ENCODE measurements around the gene KXD1. TPM values are rescaled to one million over a fixed set of nuclear protein-coding genes. Genes with fewer than 3 reads are reported as not detected.

KXD1 gene
- total and polyA plus RNA-seq, 4 experiments from 2014 or later = 88.8 to 95.6 (median 94.8) TPM

GRCh38 chr19:18541258-18541991, 16.2 kb upstream of the KXD1 start:
- no peaks in the 10 kb centered on the region for H3K9me3 Mint-ChIP-seq
- no peaks in the 10 kb centered on the region for H3K27me3 ChIP-seq (ENCODE audit: insufficient read depth, low read length)
- no peaks in the 10 kb centered on the region for H3K9me3 ChIP-seq (ENCODE audit: control insufficient read depth in 1 of 2, low read length in 2 of 2)
- H3K27me3 Mint-ChIP-seq = no peaks in the 10 kb centered on the region
- peaks cover 25% of the 10 kb centered on the region for H3K4me1 ChIP-seq (ENCODE audit: insufficient read depth, low read length)
- H3K4me1 Mint-ChIP-seq = peaks cover 8 to 35% (median 23%) of the 10 kb centered on the region in 4 donors
- H3K4me3 Mint-ChIP-seq = peak overlapping the region; percentile 5 to 88 (median 48)
- no peak overlapping the region for H3K4me3 ChIP-seq (ENCODE audit: low read length in 2 of 2)
- H3K36me3 ChIP-seq (ENCODE audit: insufficient read depth, low read length) = peaks cover 34% of the 10 kb centered on the region
- H3K27ac ChIP-seq (ENCODE audit: low read depth, low read length) = no peak overlapping the region
- DNase-seq = no peak
- CTCF ChIA-PET (ENCODE audit: partially characterized antibody) = interaction anchor here (0.9 to 1.6 kb wide), 2 partner anchors 15 to 307 kb away, joined by 3 to 6 read pairs; no protein-coding TSS in a partner anchor
- H3K36me3 Mint-ChIP-seq = peaks cover 8 to 37% of the 10 kb centered on the region in 2 donors
- intact Hi-C loops (cut with micrococcal nuclease) = loop anchor here (5.0 kb wide), 1 partner anchor 96 kb away; the partner anchor contains the start of gene KLHL26
- H3K27ac Mint-ChIP-seq = peak overlapping the region; percentile 42 to 95 (median 92)
- POLR2A ChIA-PET (ENCODE audit: partially characterized antibody) = interaction anchor here (1.4 to 1.8 kb wide), 5 partner anchors 16 to 48 kb away, joined by 5 to 18 read pairs (median 6); partner anchors contain the start of genes KXD1, REX1BD and UBA52

DNA sequence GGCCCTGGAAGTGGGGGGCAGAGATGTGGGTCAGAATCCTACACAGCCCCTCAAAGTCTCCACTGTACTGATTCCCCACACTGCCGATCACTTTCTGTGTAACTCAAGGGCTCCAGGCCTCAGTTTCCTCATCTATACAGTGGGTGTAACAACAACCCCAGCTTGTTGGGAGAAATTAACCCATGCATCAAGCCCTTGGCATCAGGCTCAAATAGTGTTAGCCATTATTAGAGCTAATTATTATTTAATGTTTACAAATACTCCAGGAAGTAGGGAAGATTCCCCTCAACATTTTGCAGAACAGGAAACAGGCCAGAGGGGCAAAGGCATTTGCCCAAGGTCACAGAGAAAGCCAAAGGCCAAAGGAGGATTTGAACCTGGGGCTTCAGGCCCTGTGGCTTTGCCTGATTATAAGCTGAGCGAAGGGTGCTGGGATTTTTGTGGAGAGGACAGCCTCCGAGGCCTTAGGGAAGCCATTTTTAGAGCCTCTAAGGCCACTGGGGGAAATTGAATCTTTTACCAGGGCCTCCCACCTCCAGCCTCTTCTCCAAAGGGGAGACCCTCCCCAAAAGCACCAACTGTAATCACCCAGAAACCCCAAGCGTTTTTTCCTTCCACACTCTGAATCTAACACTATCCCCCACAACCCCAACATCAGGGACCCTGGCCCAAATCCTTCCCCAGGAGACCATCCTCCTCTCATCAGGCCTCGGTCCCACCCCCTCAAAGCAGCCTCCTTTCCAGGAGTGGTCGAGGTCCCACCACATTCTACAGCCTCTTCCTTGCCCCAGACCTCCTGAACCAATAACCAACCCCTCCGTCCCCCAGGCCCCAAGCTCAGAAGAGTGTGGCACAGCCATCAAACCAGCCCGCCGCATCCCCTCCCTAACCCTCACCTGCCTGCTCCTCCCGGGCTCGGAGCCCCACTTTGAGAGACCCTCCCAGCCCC, 15.4 kb upstream of the KXD1 start:
- no peaks in the 10 kb centered on the region for H3K27me3 Mint-ChIP-seq
- Histone ChIP-seq H3K27me3 (ENCODE audit: insufficient read depth, low read length) (no peaks in the 10 kb centered on the region), H3K9me3 (ENCODE audit: control insufficient read depth in 1 of 2, low read length in 2 of 2) (no peaks in the 10 kb centered on the region), H3K36me3 (ENCODE audit: insufficient read depth, low read length) (peaks cover 29% of the 10 kb centered on the region), H3K4me3 (ENCODE audit: low read length in 2 of 2) (peak overlapping the region; percentile 52 to 59), H3K4me1 (ENCODE audit: insufficient read depth, low read length) (peaks cover 25% of the 10 kb centered on the region), H3K27ac (ENCODE audit: low read depth, low read length) (peak overlapping the region; percentile 67)
- intact Hi-C loops (cut with micrococcal nuclease) = loop anchor here (5.0 kb wide), 1 partner anchor 95 kb away; the partner anchor contains the start of gene KLHL26
- peak overlapping the region; percentile 86 to 95 (median 93) for H3K27ac Mint-ChIP-seq
- H3K4me3 Mint-ChIP-seq = peak overlapping the region; percentile 86 to 92 (median 88)
- H3K36me3 Mint-ChIP-seq = peaks cover 3 to 28% of the 10 kb centered on the region in 2 donors
- CTCF ChIA-PET (ENCODE audit: partially characterized antibody) = interaction anchor here (0.9 to 1.6 kb wide), 3 partner anchors 16 to 306 kb away, joined by 3 to 6 read pairs (median 3); no protein-coding TSS in a partner anchor
- peaks cover 8 to 35% (median 21%) of the 10 kb centered on the region in 4 donors for H3K4me1 Mint-ChIP-seq
- no peak for DNase-seq
- no peaks in the 10 kb centered on the region for H3K9me3 Mint-ChIP-seq
- POLR2A ChIA-PET (ENCODE audit: partially characterized antibody) = interaction anchor here (0.8 to 1.8 kb wide), 8 partner anchors 14 to 47 kb away, joined by 3 to 18 read pairs (median 6); partner anchors contain the start of genes ELL, KXD1, REX1BD and UBA52

- Mint-ChIP-seq H3K27ac (peak within 1 kb of the TSS; percentile 97 to 99 (median 98)), H3K4me1 (peaks cover 8 to 35% (median 21%) of the 10 kb centered on the region in 4 donors), H3K27me3 (no peaks in the 10 kb centered on the region), H3K4me3 (peak within 1 kb of the TSS; percentile 91 to 100 (median 96)), H3K9me3 (no peaks in the 10 kb centered on the region), H3K36me3 (peaks cover 0 to 23% of the 10 kb centered on the region in 2 donors)
- peak within 1 kb of the TSS; percentile 52 to 59 for H3K4me3 ChIP-seq (ENCODE audit: low read length in 2 of 2)
- no peaks in the 10 kb centered on the region for H3K9me3 ChIP-seq (ENCODE audit: control insufficient read depth in 1 of 2, low read length in 2 of 2)
- no peaks in the 10 kb centered on the region for H3K27me3 ChIP-seq (ENCODE audit: insufficient read depth, low read length)
- H3K36me3 ChIP-seq (ENCODE audit: insufficient read depth, low read length) = peaks cover 20% of the 10 kb centered on the region
- intact Hi-C loops (cut with micrococcal nuclease) = loop anchor here (1.0 to 5.0 kb wide), 2 partner anchors 28 to 94 kb away; partner anchors contain the start of genes KLHL26 and UBA52
- POLR2A ChIA-PET (ENCODE audit: partially characterized antibody) = interaction anchor here (0.8 to 4.3 kb wide), 22 partner anchors 13 to 376 kb away, joined by 3 to 81 read pairs (median 6); partner anchors contain the start of genes COPE, DDX49, ELL and JUND
- peak within 1 kb of the TSS; percentile 78 for H3K27ac ChIP-seq (ENCODE audit: low read depth, low read length)
- peaks cover 25% of the 10 kb centered on the region for H3K4me1 ChIP-seq (ENCODE audit: insufficient read depth, low read length)
- DNase-seq = peak; percentile 89 to 94 (median 91)
- CTCF ChIA-PET (ENCODE audit: partially characterized antibody) = interaction anchor here (0.9 to 2.1 kb wide), 13 partner anchors 14 to 305 kb away, joined by 3 to 25 read pairs (median 7); partner anchors contain the start of genes ELL, KXD1, REX1BD and UBA52
Measured at GRCh38 chr19:18542941-18543813, 14.5 kb upstream of the KXD1 start, which contains the start of gene FKBP8. FKBP8 (minus strand) TSS chr19:18543573; CDS start chr19:18541970, 1,603 bp downstream.

- Mint-ChIP-seq H3K36me3 (peaks cover 0 to 23% of the 10 kb centered on the region in 2 donors), H3K4me1 (peaks cover 8 to 35% (median 21%) of the 10 kb centered on the region in 4 donors), H3K27ac (peak overlapping the region; percentile 97 to 99 (median 98)), H3K27me3 (no peaks in the 10 kb centered on the region), H3K9me3 (no peaks in the 10 kb centered on the region), H3K4me3 (peak overlapping the region; percentile 91 to 100 (median 96))
- Histone ChIP-seq H3K4me1 (ENCODE audit: insufficient read depth, low read length) (peaks cover 25% of the 10 kb centered on the region), H3K27ac (ENCODE audit: low read depth, low read length) (peak overlapping the region; percentile 78), H3K4me3 (ENCODE audit: low read length in 2 of 2) (peak overlapping the region; percentile 38 to 54), H3K27me3 (ENCODE audit: insufficient read depth, low read length) (no peaks in the 10 kb centered on the region), H3K9me3 (ENCODE audit: control insufficient read depth in 1 of 2, low read length in 2 of 2) (no peaks in the 10 kb centered on the region), H3K36me3 (ENCODE audit: insufficient read depth, low read length) (peaks cover 20% of the 10 kb centered on the region)
- intact Hi-C loops (cut with micrococcal nuclease) = loop anchor here (1.0 to 5.0 kb wide), 5 partner anchors 13 to 93 kb away; partner anchors contain the start of genes ELL, KLHL26, KXD1 and UBA52
- POLR2A ChIA-PET (ENCODE audit: partially characterized antibody) = interaction anchor here (0.6 to 4.3 kb wide), 19 partner anchors 11 to 375 kb away, joined by 3 to 81 read pairs (median 5); partner anchors contain the start of genes COPE, DDX49, ELL and JUND
- peak; percentile 79 to 90 (median 83) for DNase-seq
- CTCF ChIA-PET (ENCODE audit: partially characterized antibody) = interaction anchor here (0.7 to 2.1 kb wide), 15 partner anchors 13 to 303 kb away, joined by 3 to 25 read pairs (median 6); partner anchors contain the start of genes ELL, KXD1, REX1BD and UBA52
Measured at GRCh38 chr19:18543814-18544475, 13.7 kb upstream of the KXD1 start.

DNA sequence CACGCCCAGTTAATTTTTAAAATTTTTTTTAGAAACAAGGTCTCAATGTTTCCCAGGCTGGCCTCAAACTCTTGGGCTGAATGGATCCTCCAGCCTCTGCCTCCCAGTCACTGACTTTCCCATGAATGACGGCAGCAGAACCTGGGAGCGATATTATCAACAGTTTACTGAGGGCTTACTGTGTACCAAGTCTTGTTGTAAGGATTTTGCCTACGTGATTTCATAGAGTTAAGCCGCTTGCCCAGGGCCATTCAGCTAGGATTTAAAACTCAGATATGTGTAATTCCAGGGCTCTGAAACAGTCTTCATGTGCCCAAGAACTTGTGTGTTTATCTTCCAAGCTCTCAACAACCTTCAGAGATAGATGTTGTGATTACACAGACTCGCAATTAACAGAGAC, 6.0 kb upstream of the KXD1 start:
- Mint-ChIP-seq H3K27me3 (no peaks in the 10 kb centered on the region), H3K9me3 (no peaks in the 10 kb centered on the region), H3K4me3 (no peak overlapping the region), H3K4me1 (no peaks in the 10 kb centered on the region), H3K27ac (no peak overlapping the region), H3K36me3 (no peaks in the 10 kb centered on the region)
- Histone ChIP-seq H3K27me3 (ENCODE audit: insufficient read depth, low read length) (no peaks in the 10 kb centered on the region), H3K4me3 (ENCODE audit: low read length in 2 of 2) (no peak overlapping the region), H3K4me1 (ENCODE audit: insufficient read depth, low read length) (no peaks in the 10 kb centered on the region), H3K36me3 (ENCODE audit: insufficient read depth, low read length) (no peaks in the 10 kb centered on the region), H3K27ac (ENCODE audit: low read depth, low read length) (no peak overlapping the region), H3K9me3 (ENCODE audit: control insufficient read depth in 1 of 2, low read length in 2 of 2) (no peaks in the 10 kb centered on the region)
- POLR2A ChIA-PET (ENCODE audit: partially characterized antibody) = interaction anchor here (0.5 to 1.1 kb wide), 2 partner anchors 19 to 20 kb away, joined by 3 read pairs; partner anchors contain the start of gene UBA52
- intact Hi-C loops (cut with micrococcal nuclease) = no loop called here
- CTCF ChIA-PET (ENCODE audit: partially characterized antibody) = interaction anchor here (0.7 to 1.0 kb wide), 2 partner anchors 83 to 117 kb away, joined by 3 read pairs; no protein-coding TSS in a partner anchor
- DNase-seq = no peak
